ENCODE data around the gene VASP. TPM values are rescaled to one million over a fixed set of nuclear protein-coding genes. Genes with fewer than 3 reads are reported as not detected.

The VASP gene
- total and polyA plus RNA-seq, 9 of the 15 experiments (the other 6 are each of a cell fraction or from before 2014, with no cell fraction given): 16.7 to 261 (median 112) TPM

DNA sequence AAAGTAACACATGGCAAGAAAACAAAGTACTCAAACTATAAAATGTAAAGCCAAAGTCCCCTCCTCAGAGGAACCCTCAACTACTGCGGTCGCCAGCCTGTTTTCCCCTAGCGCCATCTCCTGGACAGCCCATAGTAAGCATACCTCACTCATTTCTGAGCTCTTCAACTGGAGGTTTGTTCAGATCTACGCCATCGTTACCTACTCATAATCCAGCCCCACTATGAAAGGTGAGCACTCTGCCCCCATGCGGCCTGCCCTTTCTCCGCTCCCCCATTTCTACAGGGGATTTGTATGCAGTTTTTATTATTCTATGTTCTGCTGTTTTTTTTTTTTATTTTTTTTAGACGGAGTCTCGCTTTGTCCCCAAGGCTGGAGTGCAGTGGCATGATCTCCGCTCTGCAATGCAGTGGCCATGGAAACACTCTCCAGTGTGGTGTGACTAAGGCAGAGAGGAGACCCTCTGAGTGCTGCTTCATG, 51.2 kb downstream of the VASP start (continued):
- TF ChIP-seq, protein P1, sequence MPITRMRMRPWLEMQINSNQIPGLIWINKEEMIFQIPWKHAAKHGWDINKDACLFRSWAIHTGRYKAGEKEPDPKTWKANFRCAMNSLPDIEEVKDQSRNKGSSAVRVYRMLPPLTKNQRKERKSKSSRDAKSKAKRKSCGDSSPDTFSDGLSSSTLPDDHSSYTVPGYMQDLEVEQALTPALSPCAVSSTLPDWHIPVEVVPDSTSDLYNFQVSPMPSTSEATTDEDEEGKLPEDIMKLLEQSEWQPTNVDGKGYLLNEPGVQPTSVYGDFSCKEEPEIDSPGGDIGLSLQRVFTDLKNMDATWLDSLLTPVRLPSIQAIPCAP (CRISPR knock-in tag; IDR thresholded peaks at IDR 0.05; ENCODE audit: borderline replicate concordance): no peak
- no peak for TF ChIP-seq POLR3A (IDR thresholded peaks at IDR 0.05; ENCODE audit: borderline replicate concordance, extremely low read depth, insufficient read depth, insufficient read length)
- TF ChIP-seq ETS2 (tag; IDR thresholded peaks at IDR 0.05; ENCODE audit: borderline replicate concordance, poor library complexity, severe bottlenecking): no peak
- TF ChIP-seq TBL1XR1 (IDR thresholded peaks at IDR 0.05; ENCODE audit: low read length in 2 of 2): peak in 1 of 2 experiments; percentile 25; a peak in 1 of 4 replicates
- TF ChIP-seq, protein P2, sequence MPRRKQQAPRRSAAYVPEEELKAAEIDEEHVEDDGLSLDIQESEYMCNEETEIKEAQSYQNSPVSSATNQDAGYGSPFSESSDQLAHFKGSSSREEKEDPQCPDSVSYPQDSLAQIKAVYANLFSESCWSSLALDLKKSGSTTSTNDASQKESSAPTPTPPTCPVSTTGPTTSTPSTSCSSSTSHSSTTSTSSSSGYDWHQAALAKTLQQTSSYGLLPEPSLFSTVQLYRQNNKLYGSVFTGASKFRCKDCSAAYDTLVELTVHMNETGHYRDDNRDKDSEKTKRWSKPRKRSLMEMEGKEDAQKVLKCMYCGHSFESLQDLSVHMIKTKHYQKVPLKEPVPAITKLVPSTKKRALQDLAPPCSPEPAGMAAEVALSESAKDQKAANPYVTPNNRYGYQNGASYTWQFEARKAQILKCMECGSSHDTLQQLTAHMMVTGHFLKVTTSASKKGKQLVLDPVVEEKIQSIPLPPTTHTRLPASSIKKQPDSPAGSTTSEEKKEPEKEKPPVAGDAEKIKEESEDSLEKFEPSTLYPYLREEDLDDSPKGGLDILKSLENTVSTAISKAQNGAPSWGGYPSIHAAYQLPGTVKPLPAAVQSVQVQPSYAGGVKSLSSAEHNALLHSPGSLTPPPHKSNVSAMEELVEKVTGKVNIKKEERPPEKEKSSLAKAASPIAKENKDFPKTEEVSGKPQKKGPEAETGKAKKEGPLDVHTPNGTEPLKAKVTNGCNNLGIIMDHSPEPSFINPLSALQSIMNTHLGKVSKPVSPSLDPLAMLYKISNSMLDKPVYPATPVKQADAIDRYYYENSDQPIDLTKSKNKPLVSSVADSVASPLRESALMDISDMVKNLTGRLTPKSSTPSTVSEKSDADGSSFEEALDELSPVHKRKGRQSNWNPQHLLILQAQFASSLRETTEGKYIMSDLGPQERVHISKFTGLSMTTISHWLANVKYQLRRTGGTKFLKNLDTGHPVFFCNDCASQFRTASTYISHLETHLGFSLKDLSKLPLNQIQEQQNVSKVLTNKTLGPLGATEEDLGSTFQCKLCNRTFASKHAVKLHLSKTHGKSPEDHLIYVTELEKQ (CRISPR knock-in tag; IDR thresholded peaks at IDR 0.05): no peak
- no peak for TF ChIP-seq ETV5 (CRISPR knock-in tag; IDR thresholded peaks at IDR 0.05; ENCODE audit: low read depth)
- no peak for TF ChIP-seq HEY1 (CRISPR knock-in tag; IDR thresholded peaks at IDR 0.05; ENCODE audit: borderline replicate concordance)

Data from K562 (cell line).